PC-3 (cell line): Measurements from ENCODE around the gene SLC9A3. TPM values are rescaled to one million over a fixed set of nuclear protein-coding genes. Genes with fewer than 3 reads are reported as not detected.

Experiments used
- ATAC-seq: fragments of 200-7000 bp; cut with Tn5 transposase; 2 replicates; pipeline ENCODE4 v1.9.1; 2020; ENCODE audit warnings: mild to moderate bottlenecking, moderate library complexity
- BruUV-seq: library from RNA; stranded (reverse); fragments of 400-500 nt; replicated peaks from 2 replicates; lab custom pipeline; 2021; lab: Mats Ljungman, UMichigan
- CTCF ChIA-PET: fragments of 300-600 bp; sonication (Branson Sonifier 250); formaldehyde crosslinking; loops from one replicate; lab custom pipeline; 2022; ENCODE audit warnings: antibody characterized with exemption; lab: Charles Lee
- POLR2A ChIA-PET: fragments of 300-600 bp; sonication (Branson Sonifier 250); formaldehyde crosslinking; loops from one replicate; lab custom pipeline; 2022; ENCODE audit warnings: antibody characterized with exemption; ENCODE audit not compliant: unreplicated experiment; lab: Charles Lee
- DNase-seq: peaks from one replicate; pipeline ENCODE4 v3.0.0-alpha.2; 2015
- H2AFZ ChIP-seq: fragments of 300-600 bp; sonication (generic); 2 replicates; pipeline ENCODE4 v1.6.0; 2016; ENCODE audit warnings: antibody characterized with exemption, low read length
- H3F3A ChIP-seq: fragments of 300-600 bp; sonication (generic); one replicate; pipeline ENCODE4 v1.6.0; 2017; ENCODE audit warnings: antibody characterized with exemption, low read length, control low read depth, mild to moderate bottlenecking; ENCODE audit not compliant: unreplicated experiment
- H3K27ac ChIP-seq: fragments of 300-600 bp; sonication (generic); 2 replicates; pipeline ENCODE4 v1.5.1; 2016; ENCODE audit warnings: mild to moderate bottlenecking, low read length
- H3K27me3 ChIP-seq: fragments of 300-600 bp; sonication (generic); 2 replicates; pipeline ENCODE4 v1.6.1; 2016; ENCODE audit warnings: low read length, mixed read lengths
- H3K36me3 ChIP-seq: fragments of 300-600 bp; sonication (generic); 2 replicates; pipeline ENCODE4 v1.6.1; 2016; ENCODE audit warnings: low read depth, mixed run types, low read length, mixed read lengths
- H3K4me1 ChIP-seq: fragments of 300-600 bp; sonication (generic); 2 replicates; pipeline ENCODE4 v1.5.1; 2016; ENCODE audit warnings: low read length; ENCODE audit not compliant: insufficient read depth
- H3K4me2 ChIP-seq: fragments of 300-600 bp; sonication (generic); 2 replicates; pipeline ENCODE4 v1.6.0; 2016; ENCODE audit warnings: low read length
- H3K4me3 ChIP-seq: fragments of 300-600 bp; sonication (generic); 2 replicates; pipeline ENCODE4 v1.5.1; 2016; ENCODE audit warnings: mild to moderate bottlenecking, low read length, mixed read lengths
- H3K79me2 ChIP-seq: fragments of 300-600 bp; sonication (generic); 2 replicates; pipeline ENCODE4 v1.6.1; 2017; ENCODE audit warnings: low read length, mixed read lengths
- H3K9ac ChIP-seq: fragments of 300-600 bp; sonication (generic); 2 replicates; pipeline ENCODE4 v1.6.0; 2016; ENCODE audit warnings: mild to moderate bottlenecking, low read length
- H3K9me2 ChIP-seq: fragments of 300-600 bp; sonication (generic); replicated peaks from 2 replicates; pipeline ENCODE4 v1.6.1; 2016; ENCODE audit warnings: mixed run types, low read length, mixed read lengths
- H3K9me3 ChIP-seq: fragments of 300-600 bp; sonication (generic); 2 replicates; pipeline ENCODE4 v1.6.1; 2016; ENCODE audit warnings: low read length, mixed read lengths
- H4K20me1 ChIP-seq: fragments of 300-600 bp; sonication (generic); 2 replicates; pipeline ENCODE4 v1.6.1; 2016; ENCODE audit warnings: low read length, mixed read lengths
- CTCF ChIP-seq: fragments of 300-600 bp; sonication (generic); conservative IDR thresholded peaks from 2 replicates; pipeline ENCODE4 v1.5.1; 2017; ENCODE audit warnings: antibody characterized with exemption, low read depth, mild to moderate bottlenecking, low read length
- EZH2 ChIP-seq: fragments of 300-600 bp; sonication (generic); IDR thresholded peaks from one replicate; pipeline ENCODE4 v1.6.1; 2017; ENCODE audit warnings: antibody characterized with exemption, mild to moderate bottlenecking, low read length; ENCODE audit not compliant: unreplicated experiment
- EZH2phosphoT487 ChIP-seq: fragments of 300-600 bp; sonication (generic); IDR thresholded peaks from 2 replicates; pipeline ENCODE4 v1.6.1; 2018; ENCODE audit warnings: mild to moderate bottlenecking, antibody characterized with exemption, low read length, borderline replicate concordance
- intact Hi-C: fragments of 100-400 bp; cut with micrococcal nuclease; formaldehyde crosslinking; loops from 2 replicates; pipeline ENCODE4 v1.9.0; 2023
- total RNA-seq: library from RNA; depleted of rRNA; stranded (reverse); fragments of >200 nt; gene quantifications from 2 replicates; pipeline ENCODE4 v1.2.3, GENCODE V29; 2014

The SLC9A3 gene
- total RNA-seq, 1 experiment from 2014 or later: 4.9 TPM

GRCh38 chr5:543755-544674, 19.8 kb upstream of the SLC9A3 start:
- Histone ChIP-seq H3K27ac (no peak overlapping the region), H3K4me1 (no peaks in the 10 kb centered on the region), H3K4me3 (no peak overlapping the region), H3K27me3 (peaks cover 31% of the 10 kb centered on the region), H3K9ac (no peak overlapping the region), H3K4me2 (no peak overlapping the region), H3K36me3 (no peaks in the 10 kb centered on the region), H3K79me2 (no peaks in the 10 kb centered on the region), H3F3A (no peaks in the 10 kb centered on the region), H2AFZ (no peak overlapping the region), H3K9me3 (no peaks in the 10 kb centered on the region), H4K20me1 (no peaks in the 10 kb centered on the region), H3K9me2 (no peaks in the 10 kb centered on the region)
- no peak for DNase-seq
- ATAC-seq: no peak
- TF ChIP-seq EZH2phosphoT487: no peak
- TF ChIP-seq CTCF: no peak
- no peak for TF ChIP-seq EZH2
- ChIA-PET CTCF (no interaction called here), POLR2A (no interaction called here)
- intact Hi-C loops: no loop called here
- BruUV-seq: no TSS peak

- Histone ChIP-seq H3K36me3 (no peaks in the 10 kb centered on the region), H3K27me3 (peaks cover 30% of the 10 kb centered on the region), H3K9me2 (no peaks in the 10 kb centered on the region), H3K4me3 (no peak overlapping the region), H3K27ac (no peak overlapping the region), H3K9ac (no peak overlapping the region), H2AFZ (no peak overlapping the region), H3F3A (no peaks in the 10 kb centered on the region), H3K4me1 (no peaks in the 10 kb centered on the region), H3K79me2 (no peaks in the 10 kb centered on the region), H4K20me1 (no peaks in the 10 kb centered on the region), H3K4me2 (no peak overlapping the region), H3K9me3 (no peaks in the 10 kb centered on the region)
- DNase-seq (no peak), ATAC-seq (no peak)
- POLR2A ChIA-PET: no interaction called here
- TF ChIP-seq EZH2phosphoT487 (no peak), EZH2 (no peak), CTCF (no peak)
- CTCF ChIA-PET: no interaction called here
- BruUV-seq: no TSS peak
- intact Hi-C loops: no loop called here
Measured at GRCh38 chr5:543351-543750, 19.1 kb upstream of the SLC9A3 start.
